ENCODE measurements around the gene ABHD17A. TPM values are rescaled to one million over a fixed set of nuclear protein-coding genes. Genes with fewer than 3 reads are reported as not detected.

ABHD17A gene
- total RNA-seq, 4 donors from 2014 or later = 33.8 to 142 (median 63.7) TPM

GRCh38 chr19:1843116-1843515 lies 42.2 kb downstream of the ABHD17A start:
- peaks cover 0 to 37% of the 10 kb centered on the region in 2 donors for H3K4me1 ChIP-seq
- H3K4me3 ChIP-seq = no peak overlapping the region
- no peak overlapping the region for H3K27ac ChIP-seq
- TF ChIP-seq CTCF (IDR thresholded peaks at IDR 0.05) (no peak), POLR2A (IDR thresholded peaks at IDR 0.05) (no peak)
- DNase-seq = no peak
- no peaks in the 10 kb centered on the region for H3K9me3 ChIP-seq
- intact Hi-C loops (cut with DNase I; ENCODE audit: low total_unique reads) = no loop called here
- no peaks in the 10 kb centered on the region for H3K36me3 ChIP-seq
- H3K27me3 ChIP-seq = no peaks in the 10 kb centered on the region

- H3K36me3 ChIP-seq = no peaks in the 10 kb centered on the region
- no peaks in the 10 kb centered on the region for H3K27me3 ChIP-seq
- intact Hi-C loops (cut with DNase I; ENCODE audit: low total_unique reads) = no loop called here
- no peak overlapping the region for H3K4me3 ChIP-seq
- H3K9me3 ChIP-seq = no peaks in the 10 kb centered on the region
- no peak for DNase-seq
- peaks cover 0 to 40% of the 10 kb centered on the region in 2 donors for H3K4me1 ChIP-seq
- H3K27ac ChIP-seq = peak overlapping the region; percentile 41 to 56
- no peak for TF ChIP-seq POLR2A (IDR thresholded peaks at IDR 0.05)
- TF ChIP-seq CTCF (IDR thresholded peaks at IDR 0.05) = no peak
These were observed 43.9 kb downstream of the ABHD17A start for GRCh38 chr19:1841209-1841924.

- intact Hi-C loops (cut with DNase I; ENCODE audit: low total_unique reads) = no loop called here
- no peaks in the 10 kb centered on the region for H3K9me3 ChIP-seq
- no peak overlapping the region for H3K4me3 ChIP-seq
- peaks cover 0 to 33% of the 10 kb centered on the region in 2 donors for H3K4me1 ChIP-seq
- TF ChIP-seq CTCF (IDR thresholded peaks at IDR 0.05) (no peak), POLR2A (IDR thresholded peaks at IDR 0.05) (no peak)
- no peaks in the 10 kb centered on the region for H3K27me3 ChIP-seq
- no peak for DNase-seq
- peak overlapping the region; percentile 41 to 56 for H3K27ac ChIP-seq
- no peaks in the 10 kb centered on the region for H3K36me3 ChIP-seq
These were observed 44.7 kb downstream of the ABHD17A start for GRCh38 chr19:1840541-1841115.

- TF ChIP-seq CTCF (IDR thresholded peaks at IDR 0.05) (no peak), POLR2A (IDR thresholded peaks at IDR 0.05) (no peak)
- no peaks in the 10 kb centered on the region for H3K27me3 ChIP-seq
- H3K27ac ChIP-seq = peak overlapping the region in 1 of 2 donors; percentile 56
- no peak for DNase-seq
- H3K4me3 ChIP-seq = no peak overlapping the region
- H3K9me3 ChIP-seq = no peaks in the 10 kb centered on the region
- H3K4me1 ChIP-seq = peaks cover 0 to 26% of the 10 kb centered on the region in 2 donors
- no peaks in the 10 kb centered on the region for H3K36me3 ChIP-seq
- intact Hi-C loops (cut with DNase I; ENCODE audit: low total_unique reads) = no loop called here
These were observed 45.4 kb downstream of the ABHD17A start for GRCh38 chr19:1839658-1840540.

Measured in uterus (tissue), 4 donors.